ENCODE data around the gene SYT15. TPM values are rescaled to one million over a fixed set of nuclear protein-coding genes. Genes with fewer than 3 reads are reported as not detected.

SYT15 gene
- total and polyA plus RNA-seq, 4 donors = 0.13 to 24.8 (median 4.8) TPM

GRCh38 chr10:46543466-46544377 lies 35.2 kb upstream of the SYT15 start:
- Histone ChIP-seq H3K27me3 (ENCODE audit: control insufficient read depth in 1 of 2, insufficient read depth in 2 of 2, low read length in 1 of 2) (no peaks in the 10 kb centered on the region), H3K36me3 (ENCODE audit: control insufficient read depth in 1 of 2, insufficient read depth in 2 of 2, low read length in 1 of 2) (no peaks in the 10 kb centered on the region), H3K4me1 (ENCODE audit: control insufficient read depth in 1 of 2, insufficient read depth in 2 of 2, low read length in 2 of 2) (no peaks in the 10 kb centered on the region), H3K27ac (ENCODE audit: low read depth in 1 of 2, low read length in 2 of 2) (no peak overlapping the region), H3K9me3 (ENCODE audit: control insufficient read depth, low read length) (no peaks in the 10 kb centered on the region), H3K4me3 (ENCODE audit: low read length in 2 of 2) (no peak overlapping the region)
- DNase-seq = peak; percentile 45 to 58
- intact Hi-C loops (cut with DNase I) = no loop called here
- ATAC-seq (ENCODE audit: low FRiP score) = no peak
- 93% methylated on average over 14 of the region's 14 CpGs for WGBS, 2 donors

- Histone ChIP-seq H3K27ac (ENCODE audit: low read depth in 1 of 2, low read length in 2 of 2) (no peak overlapping the region), H3K36me3 (ENCODE audit: control insufficient read depth in 1 of 2, insufficient read depth in 2 of 2, low read length in 1 of 2) (no peaks in the 10 kb centered on the region), H3K9me3 (ENCODE audit: control insufficient read depth, low read length) (no peaks in the 10 kb centered on the region), H3K4me3 (ENCODE audit: low read length in 2 of 2) (no peak overlapping the region), H3K27me3 (ENCODE audit: control insufficient read depth in 1 of 2, insufficient read depth in 2 of 2, low read length in 1 of 2) (no peaks in the 10 kb centered on the region), H3K4me1 (ENCODE audit: control insufficient read depth in 1 of 2, insufficient read depth in 2 of 2, low read length in 2 of 2) (no peaks in the 10 kb centered on the region)
- peak; percentile 45 to 74 for DNase-seq
- ATAC-seq (ENCODE audit: low FRiP score) = no peak
- intact Hi-C loops (cut with DNase I) = no loop called here
- WGBS, 2 donors = 34 to 45% methylated on average over 3 of the region's 3 CpGs
These were observed 33.7 kb upstream of the SYT15 start for GRCh38 chr10:46544989-46545791.

- intact Hi-C loops (cut with DNase I) = no loop called here
- H3K4me3 ChIP-seq (ENCODE audit: low read length in 2 of 2) = no peak overlapping the region
- 88% methylated on average over 5 of the region's 5 CpGs for WGBS, 2 donors
- no peaks in the 10 kb centered on the region for H3K4me1 ChIP-seq (ENCODE audit: control insufficient read depth in 1 of 2, insufficient read depth in 2 of 2, low read length in 2 of 2)
- DNase-seq (peak; percentile 47 to 69), ATAC-seq (ENCODE audit: low FRiP score) (no peak)
- no peak overlapping the region for H3K27ac ChIP-seq (ENCODE audit: low read depth in 1 of 2, low read length in 2 of 2)
- H3K36me3 ChIP-seq (ENCODE audit: control insufficient read depth in 1 of 2, insufficient read depth in 2 of 2, low read length in 1 of 2) = no peaks in the 10 kb centered on the region
- H3K9me3 ChIP-seq (ENCODE audit: control insufficient read depth, low read length) = no peaks in the 10 kb centered on the region
- no peaks in the 10 kb centered on the region for H3K27me3 ChIP-seq (ENCODE audit: control insufficient read depth in 1 of 2, insufficient read depth in 2 of 2, low read length in 1 of 2)
These were observed 32.9 kb upstream of the SYT15 start for GRCh38 chr10:46545861-46546590.

- WGBS, 2 donors = 87% methylated on average over 11 of the region's 11 CpGs
- Histone ChIP-seq H3K4me3 (ENCODE audit: low read length in 2 of 2) (no peak overlapping the region), H3K27ac (ENCODE audit: low read depth in 1 of 2, low read length in 2 of 2) (no peak overlapping the region), H3K9me3 (ENCODE audit: control insufficient read depth, low read length) (no peaks in the 10 kb centered on the region), H3K27me3 (ENCODE audit: control insufficient read depth in 1 of 2, insufficient read depth in 2 of 2, low read length in 1 of 2) (no peaks in the 10 kb centered on the region), H3K4me1 (ENCODE audit: control insufficient read depth in 1 of 2, insufficient read depth in 2 of 2, low read length in 2 of 2) (no peaks in the 10 kb centered on the region), H3K36me3 (ENCODE audit: control insufficient read depth in 1 of 2, insufficient read depth in 2 of 2, low read length in 1 of 2) (no peaks in the 10 kb centered on the region)
- intact Hi-C loops (cut with DNase I) = no loop called here
- DNase-seq (peak; percentile 45 to 76), ATAC-seq (ENCODE audit: low FRiP score) (no peak)
These were observed 32.1 kb upstream of the SYT15 start for GRCh38 chr10:46546591-46547540.

- H3K4me3 ChIP-seq (ENCODE audit: low read length in 2 of 2) = no peak overlapping the region
- WGBS, 2 donors = 81 to 83% methylated on average over 11 of the region's 11 CpGs
- intact Hi-C loops (cut with DNase I) = no loop called here
- DNase-seq (peak; percentile 51 to 69), ATAC-seq (ENCODE audit: low FRiP score) (no peak)
- H3K9me3 ChIP-seq (ENCODE audit: control insufficient read depth, low read length) = no peaks in the 10 kb centered on the region
- H3K36me3 ChIP-seq (ENCODE audit: control insufficient read depth in 1 of 2, insufficient read depth in 2 of 2, low read length in 1 of 2) = no peaks in the 10 kb centered on the region
- no peaks in the 10 kb centered on the region for H3K27me3 ChIP-seq (ENCODE audit: control insufficient read depth in 1 of 2, insufficient read depth in 2 of 2, low read length in 1 of 2)
- no peaks in the 10 kb centered on the region for H3K4me1 ChIP-seq (ENCODE audit: control insufficient read depth in 1 of 2, insufficient read depth in 2 of 2, low read length in 2 of 2)
- no peak overlapping the region for H3K27ac ChIP-seq (ENCODE audit: low read depth in 1 of 2, low read length in 2 of 2)
These were observed 31.1 kb upstream of the SYT15 start for GRCh38 chr10:46547541-46548497.

- Histone ChIP-seq H3K4me3 (ENCODE audit: low read length in 2 of 2) (no peak overlapping the region), H3K4me1 (ENCODE audit: control insufficient read depth in 1 of 2, insufficient read depth in 2 of 2, low read length in 2 of 2) (no peaks in the 10 kb centered on the region), H3K9me3 (ENCODE audit: control insufficient read depth, low read length) (no peaks in the 10 kb centered on the region), H3K27ac (ENCODE audit: low read depth in 1 of 2, low read length in 2 of 2) (no peak overlapping the region), H3K27me3 (ENCODE audit: control insufficient read depth in 1 of 2, insufficient read depth in 2 of 2, low read length in 1 of 2) (no peaks in the 10 kb centered on the region), H3K36me3 (ENCODE audit: control insufficient read depth in 1 of 2, insufficient read depth in 2 of 2, low read length in 1 of 2) (no peaks in the 10 kb centered on the region)
- peak; percentile 42 to 75 for DNase-seq
- 78 to 80% methylated on average over 7 of the region's 7 CpGs for WGBS, 2 donors
- ATAC-seq (ENCODE audit: low FRiP score) = no peak
- intact Hi-C loops (cut with DNase I) = no loop called here
These were observed 30.3 kb upstream of the SYT15 start for GRCh38 chr10:46548498-46549090.

Measured in aorta (tissue), 5 donors.